Stimulated activated CD8-positive, alpha-beta memory T cell treated with anti-CD3 and anti-CD28 coated beads, Interleukin-2, amount 100 ng/mL, for 48 hours (primary cell): ENCODE results near the gene SHC2.
"Not testable (repeated sequence)": the region's sequence is repeated elsewhere in the genome, so short reads cannot be mapped to it uniquely, and the experiment has no call there.

Experiments used
- DNase-seq, 2 donors: peaks; one replicate each; pipeline ENCODE4 v3.0.0-alpha.2; 2020; ENCODE audit warnings: low read depth in 2 of 2

SHC2 gene

DNA sequence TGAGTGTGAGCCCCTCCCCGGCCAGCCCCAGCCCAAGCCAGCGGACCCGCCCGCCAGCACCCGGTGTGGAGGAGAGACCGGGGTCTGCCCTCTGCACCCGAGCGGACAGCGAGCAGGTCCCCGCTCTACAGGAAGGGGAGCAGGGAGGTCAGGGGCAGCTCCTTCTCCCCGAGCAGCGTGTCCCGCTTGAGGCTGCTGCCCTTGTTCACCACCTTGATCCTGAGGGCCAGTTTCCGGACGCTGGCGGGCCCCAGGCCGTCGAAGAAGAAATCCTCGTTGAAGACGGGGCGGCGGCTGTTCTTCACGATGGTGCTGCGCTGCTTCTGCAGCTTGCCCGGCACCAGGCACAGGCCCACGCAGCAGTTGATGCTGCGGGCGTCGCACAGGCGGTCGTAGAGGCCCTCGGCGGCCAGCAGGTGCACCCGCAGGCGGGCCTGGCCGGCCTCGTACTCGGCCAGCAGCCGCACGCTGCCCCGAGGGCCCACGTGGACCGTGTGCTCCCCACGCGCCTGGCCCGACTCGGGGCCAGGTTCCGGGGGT, 53.8 kb downstream of the SHC2 start:
- no peak for DNase-seq

DNA sequence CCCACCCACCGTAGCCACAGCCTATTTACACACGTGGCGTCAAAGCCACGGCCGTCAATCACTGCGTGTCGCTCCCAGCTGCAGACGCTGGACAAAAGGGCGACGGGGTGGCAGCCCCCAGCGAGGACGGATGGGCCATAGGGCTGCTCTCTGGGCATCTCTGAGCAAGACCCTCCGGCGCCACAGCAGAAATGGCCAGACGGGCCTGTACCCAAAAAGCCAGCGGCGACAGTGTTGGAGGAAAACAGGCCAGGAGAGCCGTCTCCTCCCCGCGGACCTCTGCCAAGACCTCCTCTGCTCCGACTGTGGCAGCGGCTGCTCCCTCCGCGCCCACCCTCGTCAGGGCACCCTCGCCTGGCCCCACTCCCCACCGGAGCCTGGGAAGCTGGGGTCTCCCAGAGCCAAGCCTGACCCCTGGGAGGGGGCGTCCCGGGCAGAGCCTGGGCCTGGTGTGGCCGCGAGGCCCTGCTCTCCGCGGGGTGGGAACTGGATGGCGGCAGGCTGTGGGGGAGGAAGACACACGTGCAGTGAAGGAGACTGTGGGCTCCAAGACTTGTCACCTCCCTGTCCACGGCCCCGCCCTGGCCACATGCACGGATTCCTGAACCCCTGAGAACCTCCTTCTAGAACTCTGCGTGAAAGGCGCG, 54.6 kb downstream of the SHC2 start:
- DNase-seq, result no peak

DNA sequence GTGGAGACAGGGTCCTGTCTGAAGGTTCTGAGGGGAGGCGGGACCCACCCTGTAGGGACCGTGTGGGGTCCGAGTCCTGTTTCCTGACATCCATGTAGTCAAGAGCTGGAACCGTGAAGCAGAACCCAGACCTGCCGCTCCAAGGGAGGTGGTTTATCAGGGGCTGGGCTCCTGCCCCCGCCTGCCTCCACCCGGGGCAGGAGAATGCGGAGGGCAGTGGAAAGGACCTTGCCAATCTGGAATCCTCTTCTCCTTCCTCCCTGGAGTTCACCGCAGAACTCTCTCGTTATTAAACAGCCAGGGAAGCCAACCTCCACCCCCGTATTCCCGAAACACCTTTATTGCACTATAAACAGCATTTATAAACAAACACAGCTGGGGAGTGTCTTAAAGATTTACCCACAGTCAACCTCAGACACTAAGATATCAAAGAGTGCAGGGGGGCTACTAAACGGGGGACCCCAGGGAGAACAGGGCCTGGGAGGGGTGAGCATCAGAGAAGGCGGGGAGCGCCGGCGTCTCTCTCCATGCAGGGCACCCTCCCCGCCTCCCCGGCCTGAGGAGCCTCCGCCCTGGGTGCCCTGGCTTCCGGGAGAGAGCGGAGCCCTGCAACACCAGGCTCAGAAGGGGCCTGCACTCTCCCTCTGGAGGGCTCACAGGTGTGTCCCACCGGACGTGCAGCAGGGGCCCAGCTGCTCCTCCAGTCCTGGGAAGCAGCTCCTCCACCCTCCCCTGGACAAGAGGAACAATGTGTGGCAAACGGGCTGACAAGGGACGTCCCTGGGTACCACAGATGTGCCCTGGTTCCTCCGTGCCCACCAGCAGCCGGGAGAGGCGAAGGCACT, 55.5 kb downstream of the SHC2 start:
- no peak for DNase-seq

DNA sequence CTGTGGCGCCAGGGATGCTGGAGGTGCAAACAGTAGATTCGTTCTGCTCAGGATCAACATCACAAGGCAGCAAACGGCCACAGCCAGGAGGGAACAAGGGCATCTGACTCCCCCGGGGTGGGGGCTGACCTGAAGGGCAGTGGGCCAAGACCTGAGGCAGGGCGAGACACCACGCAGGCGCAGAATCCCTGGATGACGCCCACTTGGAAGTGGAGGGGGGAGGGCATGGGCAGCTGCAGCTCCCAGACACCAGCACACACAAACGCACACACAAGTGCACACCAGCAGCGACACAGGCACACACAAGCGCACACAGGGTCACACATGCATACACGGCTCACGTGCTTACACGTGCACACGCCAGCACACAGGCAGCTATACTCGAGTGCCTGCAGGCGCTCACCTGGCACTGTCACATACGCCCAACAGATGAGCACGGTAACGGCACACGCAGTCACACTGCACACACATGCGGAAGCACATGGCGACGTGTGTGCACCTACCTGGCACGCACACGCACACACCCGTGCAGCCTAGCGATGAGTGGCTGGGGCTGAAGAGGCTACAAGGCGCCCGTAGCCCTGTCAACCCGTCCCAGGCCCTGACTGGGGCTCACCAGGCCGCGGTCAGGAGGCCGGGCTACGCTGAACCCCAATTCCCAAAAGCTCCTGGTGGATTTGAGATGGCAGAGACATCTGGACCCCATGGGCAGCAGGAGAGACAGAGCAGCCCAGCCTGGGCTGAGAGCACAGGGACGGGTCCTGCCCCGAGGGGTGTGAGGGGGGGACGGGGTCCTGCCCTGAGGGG, 57.4 kb downstream of the SHC2 start:
- DNase-seq, result no peak

DNA sequence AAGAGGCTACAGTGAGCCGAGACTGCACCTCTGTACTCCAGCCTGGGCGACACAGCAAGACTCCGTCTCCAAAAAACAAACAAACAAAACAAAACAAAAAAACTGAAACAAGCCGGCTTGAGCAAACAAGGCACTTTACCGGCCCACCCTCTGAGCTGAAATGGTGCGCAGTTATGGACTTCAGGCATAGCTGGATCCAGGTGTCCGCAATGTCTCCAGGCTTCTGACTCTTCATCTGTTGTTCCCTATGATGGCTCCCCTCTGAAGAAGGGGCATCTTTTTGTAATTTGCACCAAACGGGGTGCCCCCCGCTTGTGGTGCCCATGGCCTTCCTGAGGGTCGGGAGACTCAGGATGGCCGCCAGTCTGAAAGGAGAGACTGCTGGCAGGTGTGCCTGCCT, 58.0 kb downstream of the SHC2 start:
- no peak for DNase-seq

DNA sequence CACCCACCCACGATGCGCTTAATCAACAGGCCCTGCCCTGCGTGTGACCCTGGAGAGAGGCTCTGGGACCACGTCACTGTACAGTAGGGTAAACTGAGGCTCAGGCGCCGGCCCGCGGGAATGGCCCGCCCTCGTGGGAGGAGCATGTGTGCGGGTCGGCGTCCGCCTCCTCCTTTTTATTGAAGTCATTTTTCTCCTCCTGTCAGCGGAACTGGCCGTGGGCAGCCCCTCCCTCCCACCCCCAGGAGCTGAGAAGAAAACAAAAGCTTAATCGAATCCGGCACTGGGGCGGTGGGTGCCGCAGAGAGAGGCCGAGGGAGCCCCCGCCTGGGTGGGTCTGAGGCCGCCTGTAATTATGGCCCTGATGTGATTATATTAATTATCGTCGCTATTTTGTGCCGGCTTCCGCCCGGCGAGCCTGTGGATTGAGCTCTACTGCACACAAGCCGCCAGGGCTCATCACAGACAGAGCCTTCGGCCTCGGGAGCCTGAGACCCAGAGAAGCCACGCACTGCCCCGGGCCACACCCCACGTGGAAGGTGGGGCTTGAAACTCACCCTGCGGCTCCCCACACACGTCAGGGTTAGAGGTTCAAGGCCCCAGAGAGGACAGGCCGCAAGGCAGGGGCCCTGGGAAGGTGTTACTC, 58.8 kb downstream of the SHC2 start:
- DNase-seq, result no peak

DNA sequence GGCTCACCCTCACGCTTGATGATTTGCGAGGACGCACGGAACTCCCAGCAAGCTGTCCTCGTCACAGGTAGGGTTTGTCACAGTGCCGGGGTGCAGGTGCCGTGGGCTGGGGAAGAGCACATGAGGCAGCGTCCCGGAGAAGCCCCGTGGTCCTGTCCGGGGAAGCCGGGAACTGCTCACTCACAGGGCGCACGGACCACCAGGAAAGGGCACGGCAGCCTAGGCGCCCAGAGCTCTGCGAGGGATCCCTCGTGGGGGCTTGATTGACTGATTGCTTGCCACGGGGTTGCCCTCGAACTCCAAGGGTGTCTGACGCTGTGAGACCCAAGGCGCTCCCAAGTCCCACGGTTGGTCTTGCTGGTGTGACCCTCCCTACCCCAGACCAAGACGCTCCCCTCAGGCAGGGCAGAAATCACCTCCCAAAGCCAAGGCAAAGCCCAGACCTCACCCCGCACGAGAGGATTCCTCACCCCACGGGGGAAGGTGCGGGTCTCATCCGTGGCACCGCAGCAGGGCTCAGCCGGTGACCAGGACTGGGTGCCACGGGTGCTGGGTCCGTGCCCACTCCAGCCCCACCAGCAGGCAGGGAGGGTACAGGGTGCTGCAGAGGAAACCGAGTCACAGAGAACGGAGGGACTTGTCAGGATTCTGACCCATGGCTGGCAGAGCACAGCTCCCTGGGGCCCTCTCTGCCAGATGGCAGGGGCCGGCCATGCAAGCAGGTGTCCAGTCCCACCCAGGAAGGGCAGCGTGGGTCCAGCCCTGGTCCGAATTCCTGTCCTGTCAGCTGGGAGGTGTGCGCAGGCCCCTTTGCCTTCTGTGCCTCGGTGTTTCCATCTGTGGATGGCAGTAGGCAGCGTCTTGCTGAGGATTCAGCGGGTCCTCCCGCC, 59.6 kb downstream of the SHC2 start:
- DNase-seq, result no peak

DNA sequence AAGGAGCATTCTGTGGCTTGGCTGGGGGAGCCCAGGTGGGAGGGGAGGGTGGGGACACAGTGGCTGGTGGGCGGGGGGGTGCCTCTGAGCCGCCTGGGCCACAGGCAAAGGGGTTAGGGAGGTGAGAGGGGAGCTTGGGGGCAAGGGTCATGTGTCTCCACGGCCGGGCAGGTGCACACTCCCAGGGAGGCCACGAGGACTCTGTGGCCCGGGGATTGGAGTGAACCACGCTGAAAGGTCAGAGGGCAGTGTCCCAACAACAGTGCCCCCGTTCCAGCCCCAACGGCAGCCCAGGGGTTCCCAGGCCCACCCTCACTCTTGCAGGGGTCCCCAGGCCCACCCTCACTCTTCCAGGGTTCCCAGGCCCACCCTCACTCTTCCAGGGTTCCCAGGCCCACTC, 61.5 kb downstream of the SHC2 start:
- no peak for DNase-seq

DNA sequence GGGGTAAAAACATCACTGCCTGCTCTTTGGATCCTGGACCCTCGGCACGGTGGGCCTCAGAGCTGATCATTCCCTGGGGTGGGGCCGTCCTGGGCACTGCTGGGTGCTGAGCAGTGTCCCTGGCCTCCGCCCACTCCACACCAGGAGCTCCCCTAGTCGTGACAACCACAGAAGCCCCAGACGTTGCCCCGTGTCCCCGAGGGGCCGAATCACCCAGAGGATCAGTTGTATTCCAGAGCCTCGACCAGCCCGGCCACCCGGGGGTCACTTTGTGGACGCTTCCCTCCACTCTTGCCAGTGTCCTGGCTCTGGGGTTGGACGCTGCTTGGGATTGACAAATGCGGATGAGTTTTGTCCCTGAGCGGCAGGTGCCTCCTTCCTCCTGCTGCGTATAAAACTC, 62.1 kb downstream of the SHC2 start:
- no peak for DNase-seq

DNA sequence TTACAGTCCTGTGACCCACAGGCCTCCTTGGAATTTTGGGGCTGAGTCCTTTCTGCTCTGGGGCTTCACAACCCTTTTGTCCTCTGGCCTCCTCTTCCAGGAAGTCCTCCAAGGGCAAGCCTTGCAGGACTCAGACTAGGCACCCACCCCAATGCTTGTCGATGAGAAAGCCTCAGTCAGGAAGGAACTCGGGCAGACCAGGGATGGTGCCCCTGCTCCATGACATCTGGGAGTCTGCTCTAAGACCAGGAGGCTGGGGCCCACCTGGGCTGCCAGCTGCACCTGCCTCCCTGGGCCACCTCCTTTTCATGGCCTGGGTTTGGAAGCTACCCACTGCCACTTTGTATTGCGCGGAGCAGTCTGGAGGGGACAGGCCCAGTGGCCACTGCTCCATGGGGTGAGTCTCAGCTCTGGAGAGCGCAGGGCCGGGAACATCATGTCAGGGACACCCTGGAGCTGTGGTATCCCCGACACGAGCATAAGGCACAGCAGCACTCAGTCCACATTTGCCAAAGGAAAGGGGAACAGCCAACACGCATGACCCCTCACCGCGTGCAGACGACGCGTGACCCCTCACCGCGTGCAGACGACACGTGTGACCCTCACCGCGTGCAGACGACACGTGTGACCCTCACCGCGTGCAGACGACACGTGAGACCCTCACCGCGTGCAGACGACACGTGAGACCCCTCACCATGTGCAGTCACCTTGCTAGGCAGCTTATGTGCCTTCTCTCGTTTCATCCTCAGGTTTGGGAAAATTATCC, 62.7 kb downstream of the SHC2 start:
- DNase-seq, result no peak

DNA sequence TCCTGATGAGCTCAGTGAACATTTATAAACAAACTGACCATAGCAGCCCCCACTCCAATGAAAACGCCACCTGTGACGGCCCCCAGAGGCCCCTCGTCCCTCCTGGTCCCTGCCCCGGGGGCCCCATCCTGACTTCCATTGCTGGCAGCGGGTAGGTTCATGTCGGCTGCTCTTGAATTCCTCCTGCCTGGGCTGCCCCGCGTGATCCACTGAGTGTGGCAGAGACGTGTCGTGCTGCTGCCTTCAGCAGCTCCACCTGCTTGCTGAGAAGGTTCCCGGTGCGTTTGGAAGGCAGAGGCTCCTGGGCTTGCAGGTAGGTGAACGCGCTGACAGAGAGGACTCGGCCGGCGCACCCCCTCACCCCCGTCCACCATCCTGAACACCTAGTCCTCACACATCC, 63.5 kb downstream of the SHC2 start:
- DNase-seq, result no peak

DNA sequence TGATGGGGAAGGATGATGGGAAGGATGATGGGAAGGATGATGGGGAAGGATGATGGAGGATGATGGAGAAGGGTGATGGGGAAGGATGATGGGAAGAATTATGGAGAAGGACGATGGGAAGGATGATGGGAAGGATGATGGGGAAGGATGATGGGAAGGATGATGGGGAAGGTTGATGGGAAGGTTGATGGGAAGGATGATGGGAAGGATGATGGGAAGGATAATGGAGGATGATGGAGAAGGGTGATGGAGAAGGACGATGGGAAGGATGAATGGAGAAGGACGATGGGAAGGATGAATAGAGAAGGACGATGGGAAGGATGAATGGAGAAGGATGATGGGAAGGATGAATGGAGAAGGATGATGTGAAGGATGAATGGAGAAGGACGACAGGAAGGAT, 65.4 kb downstream of the SHC2 start:
- no peak for DNase-seq

DNA sequence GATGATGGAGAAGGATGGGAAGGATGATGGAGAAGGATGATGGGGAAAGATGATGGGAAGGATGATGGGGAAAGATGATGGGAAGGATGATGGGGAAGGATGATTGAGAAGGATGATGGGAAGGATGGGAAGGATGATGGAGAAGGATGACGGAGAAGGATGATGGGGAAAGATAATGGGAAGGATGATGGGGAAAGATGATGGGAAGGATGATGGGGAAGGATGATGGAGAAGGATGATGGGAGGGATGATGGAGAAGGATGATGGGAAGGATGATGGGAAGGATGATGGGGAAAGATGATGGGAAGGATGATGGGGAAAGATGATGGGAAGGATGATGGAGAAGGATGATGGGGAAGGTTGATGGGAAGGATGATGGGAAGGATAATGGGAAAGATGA, 66.0 kb downstream of the SHC2 start:
- DNase-seq, result not testable (repeated sequence)

DNA sequence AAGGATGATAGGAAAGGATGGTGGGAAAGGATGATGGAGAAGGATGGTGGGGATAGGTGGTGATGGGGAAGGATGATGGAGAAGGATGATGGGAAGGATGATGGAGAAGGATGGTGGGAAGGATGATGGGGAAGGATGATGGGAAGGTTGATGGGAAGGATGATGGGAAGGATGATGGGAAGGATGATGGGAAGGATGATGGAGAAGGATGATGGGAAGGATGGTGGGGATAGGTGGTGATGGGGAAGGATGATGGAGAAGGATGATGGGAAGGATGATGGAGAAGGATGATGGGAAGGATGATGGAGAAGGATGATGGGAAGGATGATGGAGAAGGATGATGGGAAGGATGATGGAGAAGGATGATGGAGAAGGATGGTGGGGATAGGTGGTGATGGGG, 67.3 kb downstream of the SHC2 start:
- not testable (repeated sequence) for DNase-seq

DNA sequence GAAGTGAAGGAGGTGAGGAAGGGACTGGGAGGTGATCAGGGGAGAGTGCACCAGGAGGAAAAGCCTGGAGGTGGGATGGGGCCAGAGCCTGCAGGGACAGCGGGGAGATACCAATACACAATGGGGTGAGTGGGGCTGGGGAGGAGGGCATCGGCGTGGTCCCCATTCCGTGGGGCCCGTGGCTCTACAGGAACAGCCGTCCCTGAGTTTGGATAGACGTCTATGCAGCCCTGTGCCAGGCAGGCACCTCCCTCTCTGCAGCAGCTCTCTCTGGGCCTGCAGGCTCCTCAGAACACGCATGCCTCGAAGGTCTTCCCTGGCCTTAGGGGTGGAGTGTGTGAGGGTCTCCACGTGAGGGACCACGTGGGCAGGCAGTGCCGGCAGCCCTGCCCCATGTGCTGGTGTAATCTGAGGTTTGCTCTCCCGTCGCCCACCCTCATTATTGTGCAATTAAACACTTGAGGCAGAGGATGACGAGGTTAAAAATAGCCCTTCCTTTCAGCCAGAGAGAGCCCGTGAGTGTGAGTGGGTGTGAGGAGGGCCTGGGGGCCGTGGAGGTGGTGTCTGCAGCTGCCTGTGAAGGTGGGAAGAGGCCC, 68.4 kb downstream of the SHC2 start:
- no peak for DNase-seq

DNA sequence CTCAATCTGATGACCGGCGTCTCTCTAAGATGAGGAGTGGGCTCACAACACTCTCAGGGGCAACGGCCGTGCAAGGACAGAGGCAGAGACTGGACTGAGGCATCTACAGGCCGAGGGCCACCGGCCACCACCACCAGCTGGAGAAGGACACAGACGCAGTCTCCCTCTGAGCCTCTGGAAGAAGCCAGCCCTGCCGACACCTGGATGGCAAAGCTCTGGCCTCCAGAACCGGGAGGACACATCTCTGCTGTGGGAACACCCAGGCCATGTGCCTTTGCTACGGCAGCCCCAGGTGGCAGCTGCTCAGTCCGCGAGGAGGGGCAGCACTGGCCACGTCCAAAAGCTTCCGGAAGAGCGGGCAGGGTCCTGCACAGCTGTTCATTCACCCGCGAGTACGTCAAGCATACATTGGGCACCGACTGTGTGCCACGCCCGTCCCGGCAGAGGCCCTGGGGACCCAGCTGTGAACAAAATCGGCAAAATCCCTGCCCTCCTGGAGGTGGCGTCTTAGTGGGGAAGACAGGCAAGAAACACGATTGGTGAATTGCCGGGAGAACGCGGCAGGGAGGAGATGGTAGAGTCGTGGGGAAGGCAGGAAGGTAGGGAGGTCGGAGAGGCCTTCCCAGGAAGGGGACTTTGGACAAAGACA, 69.0 kb downstream of the SHC2 start:
- no peak for DNase-seq

DNA sequence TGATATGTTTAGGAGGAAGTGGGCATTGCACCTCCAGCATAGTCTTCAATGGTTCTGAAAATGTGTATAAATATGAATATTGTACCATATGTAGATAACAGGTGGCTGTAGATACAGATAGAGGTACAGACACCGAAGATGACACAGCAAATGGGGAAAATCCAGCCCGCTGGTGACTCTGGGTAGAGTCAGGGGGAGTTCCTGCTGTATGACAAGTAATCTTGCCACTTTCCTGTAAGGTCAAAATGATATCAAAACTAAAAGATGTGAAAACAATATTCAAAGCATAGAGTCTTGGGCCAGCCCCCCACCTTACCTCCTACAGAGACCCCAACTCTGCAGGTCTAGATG, 69.7 kb downstream of the SHC2 start:
- no peak for DNase-seq

DNA sequence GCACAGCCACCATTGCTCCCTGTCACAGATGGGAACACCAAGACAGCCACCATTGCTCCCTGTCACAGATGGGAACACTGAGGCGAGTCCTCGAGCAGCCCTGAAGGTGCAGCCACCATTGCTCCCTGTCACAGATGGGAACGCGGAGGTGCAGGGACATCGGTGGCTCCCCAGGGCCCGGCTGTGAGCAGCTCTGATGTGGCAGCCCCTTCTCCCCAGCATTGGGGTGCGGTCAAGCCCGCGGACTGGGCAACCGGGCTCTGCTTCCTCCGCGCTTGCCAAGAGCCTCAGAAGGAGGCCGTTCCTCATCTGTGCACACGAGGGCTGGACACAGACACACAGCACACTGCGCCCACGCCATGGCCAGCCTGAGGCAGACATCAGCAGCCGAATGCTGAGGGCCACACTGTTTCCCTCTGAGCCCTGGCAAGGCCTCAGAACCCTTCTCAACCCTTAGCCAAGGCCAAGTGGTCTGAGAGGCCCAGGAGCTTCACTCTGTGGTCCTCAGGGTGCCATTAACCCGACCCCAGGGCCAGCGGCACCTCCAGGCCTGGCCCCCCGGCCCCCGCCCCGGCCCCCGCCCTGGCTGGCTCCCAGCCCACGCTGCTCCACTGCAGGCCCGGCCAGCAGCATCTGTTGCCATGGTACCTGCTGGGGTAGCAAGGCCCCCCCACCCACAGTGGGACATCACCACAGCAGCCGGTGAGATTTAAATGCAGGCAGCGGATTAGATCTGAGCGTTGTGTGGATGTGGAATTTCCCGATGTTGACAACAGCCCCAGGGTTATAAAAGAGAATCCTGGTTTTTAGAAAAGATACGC, 70.2 kb downstream of the SHC2 start:
- DNase-seq, result no peak

DNA sequence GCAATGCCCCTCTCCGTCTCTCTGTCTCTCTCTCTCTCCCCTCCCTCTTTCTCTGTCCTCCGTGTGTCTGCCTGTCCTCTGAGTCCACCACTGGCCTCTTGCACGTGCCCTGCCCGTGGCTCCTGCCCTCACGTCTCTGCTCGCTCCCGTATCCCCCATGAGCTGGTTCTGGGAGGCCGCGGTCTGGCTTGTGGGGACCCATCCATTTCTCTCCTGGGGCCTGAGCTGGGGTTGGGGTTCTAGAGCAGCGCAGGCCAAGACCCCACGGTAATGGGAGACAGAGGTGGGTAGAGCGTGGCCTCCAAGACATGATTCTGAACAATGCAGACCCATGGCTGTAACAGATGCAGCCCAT, 70.9 kb downstream of the SHC2 start:
- no peak for DNase-seq
